ENCODE measurements around the gene PIGV. TPM values are rescaled to one million over a fixed set of nuclear protein-coding genes. Genes with fewer than 3 reads are reported as not detected.

Gene PIGV
- total RNA-seq, 1 donor = 5.2 TPM

Other genes with a start within 250 kb of the PIGV start
- 55.4 TPM for gene ARID1A, start 91.9 kb upstream of the PIGV start, total RNA-seq
- gene ZDHHC18, start 38.7 kb downstream of the PIGV start, total RNA-seq = 26.1 TPM
- gene SFN, start 75.2 kb downstream of the PIGV start, total RNA-seq = 0.52 TPM
- gene GPN2, start 102.3 kb downstream of the PIGV start, total RNA-seq = 11.1 TPM
- 11.8 TPM for gene GPATCH3, start 112.5 kb downstream of the PIGV start, total RNA-seq
- not detected for gene NR0B2, start 126.0 kb downstream of the PIGV start, total RNA-seq
- gene NUDC, start 133.8 kb downstream of the PIGV start, total RNA-seq = 8.8 TPM
- 0.63 TPM for gene KDF1, start 172.5 kb downstream of the PIGV start, total RNA-seq
- gene TRNP1, start 205.7 kb downstream of the PIGV start, total RNA-seq = 1.2 TPM
- 0.42 TPM for gene TENT5B, start 224.9 kb downstream of the PIGV start, total RNA-seq

Measured in mononuclear cell (primary cell).